Measurements from ENCODE around the gene DCHS1.
A peak's percentile ranks its signal among the peaks of the same experiment; 100 is the strongest.

Gene DCHS1

DNA sequence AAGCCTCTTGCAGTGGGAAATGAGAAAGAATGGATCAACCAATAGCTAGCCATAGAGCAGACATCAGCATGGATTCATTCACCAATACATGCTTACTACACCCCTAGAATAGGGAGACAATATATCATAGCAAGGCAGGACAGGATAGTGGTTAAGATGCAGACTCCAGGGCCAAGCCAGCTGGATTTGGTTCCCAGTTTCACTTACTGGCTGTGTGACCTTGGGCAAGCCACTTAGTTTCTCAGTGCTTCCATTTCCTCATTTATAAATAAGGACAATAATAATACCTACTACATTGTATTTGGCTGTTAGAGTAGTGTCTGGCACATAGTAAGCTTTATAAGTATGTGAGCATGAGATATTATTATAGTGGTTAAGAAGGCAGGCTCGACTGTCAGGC, 7.1 kb downstream of the DCHS1 start:
- Histone ChIP-seq H3K27ac (ENCODE audit: low read depth, low read length) (no peak overlapping the region), H3K36me3 (ENCODE audit: control insufficient read depth in 1 of 2, insufficient read depth in 2 of 2, low read length in 2 of 2) (no peaks in the 10 kb centered on the region), H3K4me1 (ENCODE audit: control insufficient read depth in 1 of 2, insufficient read depth in 2 of 2, low read length in 2 of 2) (peaks cover 10 to 26% of the 10 kb centered on the region in 2 donors)

DNA sequence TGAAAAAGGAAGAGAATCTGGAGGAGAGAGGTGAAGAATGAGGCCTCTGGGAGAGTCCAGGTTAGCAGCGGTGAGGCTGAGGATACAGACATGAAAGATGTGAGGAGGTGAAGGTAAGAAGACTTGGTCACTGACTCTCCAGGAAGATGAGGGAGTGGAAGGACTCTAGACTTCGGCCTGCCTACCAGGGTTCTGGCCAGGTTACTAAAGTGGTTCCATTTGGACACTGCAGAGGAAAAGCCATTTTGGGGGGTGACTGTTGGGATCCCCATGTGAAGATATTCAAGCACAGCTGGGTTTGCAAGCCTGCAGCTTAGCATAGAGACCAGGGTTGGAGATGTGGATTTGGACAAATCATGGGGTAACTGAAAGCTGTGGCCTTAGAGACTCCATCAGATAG, 7.8 kb downstream of the DCHS1 start:
- H3K9me3 ChIP-seq (ENCODE audit: control insufficient read depth in 1 of 2, low read length in 2 of 2), result no peaks in the 10 kb centered on the region
- peaks cover 9 to 21% of the 10 kb centered on the region in 2 donors for H3K27me3 ChIP-seq (ENCODE audit: control insufficient read depth in 1 of 2, insufficient read depth in 2 of 2, low read length in 2 of 2)
- peaks cover 10 to 26% of the 10 kb centered on the region in 2 donors for H3K4me1 ChIP-seq (ENCODE audit: control insufficient read depth in 1 of 2, insufficient read depth in 2 of 2, low read length in 2 of 2)
- H3K4me3 ChIP-seq (ENCODE audit: low read depth in 1 of 2, low read length in 2 of 2), result no peak overlapping the region
- H3K27ac ChIP-seq (ENCODE audit: low read depth, low read length), result peak overlapping the region; percentile 41
- H3K36me3 ChIP-seq (ENCODE audit: control insufficient read depth in 1 of 2, insufficient read depth in 2 of 2, low read length in 2 of 2), result no peaks in the 10 kb centered on the region
- no peak overlapping the region for H3K9ac ChIP-seq (ENCODE audit: low read depth in 1 of 2, low read length in 2 of 2)

More for the DNA sequence above, 7.1 kb downstream of the DCHS1 start:
- Histone ChIP-seq H3K4me3 (ENCODE audit: low read depth in 1 of 2, low read length in 2 of 2) (no peak overlapping the region), H3K9ac (ENCODE audit: low read depth in 1 of 2, low read length in 2 of 2) (no peak overlapping the region), H3K9me3 (ENCODE audit: control insufficient read depth in 1 of 2, low read length in 2 of 2) (no peaks in the 10 kb centered on the region), H3K27me3 (ENCODE audit: control insufficient read depth in 1 of 2, insufficient read depth in 2 of 2, low read length in 2 of 2) (peaks cover 9 to 25% of the 10 kb centered on the region in 2 donors)

DNA sequence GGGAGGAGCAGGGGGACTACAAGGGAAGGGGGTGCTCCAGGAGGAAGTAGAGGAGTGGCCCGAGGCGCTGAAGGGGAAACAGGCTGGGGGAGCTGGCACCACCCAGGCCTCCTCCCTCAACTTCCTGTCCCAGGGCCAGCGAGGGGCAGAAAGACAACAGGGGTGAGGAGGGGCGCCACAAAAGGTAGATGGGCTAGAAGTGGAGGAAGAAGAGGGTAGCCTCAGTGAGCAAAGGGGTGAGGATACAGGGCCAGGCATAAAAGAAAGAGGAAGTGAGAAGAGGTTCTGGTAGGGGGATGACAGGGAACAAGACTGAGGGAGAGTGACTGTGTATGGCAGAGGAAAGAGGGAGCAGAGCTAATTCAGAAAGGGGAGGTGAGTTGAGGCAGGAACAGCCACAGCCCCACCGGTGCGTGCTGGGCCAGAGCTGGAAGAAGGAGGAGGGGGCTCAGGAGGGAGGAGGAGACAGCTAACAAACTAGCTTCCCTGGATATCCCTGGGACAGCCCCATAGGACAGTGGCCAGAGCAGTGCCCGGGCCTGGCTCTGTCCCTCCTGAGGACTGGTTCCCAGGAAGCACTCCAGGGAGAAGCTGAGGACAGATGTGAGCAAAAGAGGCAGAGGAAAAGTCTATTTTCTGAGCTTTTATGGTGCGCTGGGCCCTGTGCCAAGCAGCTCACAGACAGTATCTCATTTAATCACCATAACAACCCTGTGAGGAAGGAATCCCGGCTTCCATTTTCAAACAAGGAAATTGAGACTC, 8.5 kb downstream of the DCHS1 start:
- peaks cover 9 to 19% of the 10 kb centered on the region in 2 donors for H3K27me3 ChIP-seq (ENCODE audit: control insufficient read depth in 1 of 2, insufficient read depth in 2 of 2, low read length in 2 of 2)
- H3K4me1 ChIP-seq (ENCODE audit: control insufficient read depth in 1 of 2, insufficient read depth in 2 of 2, low read length in 2 of 2), result peaks cover 10 to 26% of the 10 kb centered on the region in 2 donors
- H3K4me3 ChIP-seq (ENCODE audit: low read depth in 1 of 2, low read length in 2 of 2), result peak overlapping the region; percentile 2 to 32
- peak overlapping the region; percentile 58 for H3K27ac ChIP-seq (ENCODE audit: low read depth, low read length)
- H3K9ac ChIP-seq (ENCODE audit: low read depth in 1 of 2, low read length in 2 of 2), result no peak overlapping the region
- H3K36me3 ChIP-seq (ENCODE audit: control insufficient read depth in 1 of 2, insufficient read depth in 2 of 2, low read length in 2 of 2), result no peaks in the 10 kb centered on the region
- no peaks in the 10 kb centered on the region for H3K9me3 ChIP-seq (ENCODE audit: control insufficient read depth in 1 of 2, low read length in 2 of 2)

DNA sequence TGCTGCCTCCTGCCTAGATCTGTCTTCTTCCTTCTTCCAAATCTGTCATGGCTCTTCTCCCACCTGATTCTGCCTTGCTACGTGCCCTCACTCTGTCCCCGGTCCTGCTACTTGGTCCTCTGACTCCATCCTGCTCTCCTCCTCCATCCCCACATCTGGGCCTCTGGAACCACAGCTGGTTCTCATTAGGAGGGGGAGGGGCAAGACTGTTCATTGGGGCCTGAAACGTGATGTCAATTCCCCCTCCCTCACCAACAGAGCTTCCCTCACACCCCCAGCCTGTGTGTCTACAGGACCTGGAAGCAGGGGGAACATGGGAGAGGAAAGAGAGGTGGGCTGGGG, 9.1 kb downstream of the DCHS1 start:
- H3K27ac ChIP-seq (ENCODE audit: low read depth, low read length), result peak overlapping the region; percentile 58
- H3K9ac ChIP-seq (ENCODE audit: low read depth in 1 of 2, low read length in 2 of 2), result no peak overlapping the region

DNA sequence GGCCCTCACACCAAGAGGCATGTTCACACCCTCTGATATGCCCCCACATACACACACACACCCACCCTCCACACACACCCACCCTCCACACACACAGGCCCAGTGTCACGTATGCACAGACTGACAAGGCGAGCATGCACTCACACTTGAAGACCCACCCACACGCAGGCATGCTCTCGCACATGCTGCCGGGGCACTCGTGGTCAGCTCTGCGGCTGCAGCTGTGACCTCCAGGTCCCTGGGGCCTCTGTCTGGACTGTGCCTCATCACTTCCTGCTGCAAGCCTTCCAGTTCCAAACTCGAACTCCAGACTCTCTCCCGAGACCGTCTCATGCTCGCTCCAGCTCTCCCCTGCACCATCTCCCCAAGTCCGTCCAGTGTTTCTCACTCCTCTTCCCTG, 9.5 kb downstream of the DCHS1 start:
- peaks cover 8 to 12% of the 10 kb centered on the region in 2 donors for H3K27me3 ChIP-seq (ENCODE audit: control insufficient read depth in 1 of 2, insufficient read depth in 2 of 2, low read length in 2 of 2)
- H3K9me3 ChIP-seq (ENCODE audit: control insufficient read depth in 1 of 2, low read length in 2 of 2), result no peaks in the 10 kb centered on the region
- H3K9ac ChIP-seq (ENCODE audit: low read depth in 1 of 2, low read length in 2 of 2), result no peak overlapping the region
- H3K4me1 ChIP-seq (ENCODE audit: control insufficient read depth in 1 of 2, insufficient read depth in 2 of 2, low read length in 2 of 2), result peaks cover 10 to 26% of the 10 kb centered on the region in 2 donors
- H3K27ac ChIP-seq (ENCODE audit: low read depth, low read length), result no peak overlapping the region
- H3K36me3 ChIP-seq (ENCODE audit: control insufficient read depth in 1 of 2, insufficient read depth in 2 of 2, low read length in 2 of 2), result no peaks in the 10 kb centered on the region
- peak overlapping the region; percentile 2 to 32 for H3K4me3 ChIP-seq (ENCODE audit: low read depth in 1 of 2, low read length in 2 of 2)

More for the DNA sequence above, 9.1 kb downstream of the DCHS1 start:
- Histone ChIP-seq H3K27me3 (ENCODE audit: control insufficient read depth in 1 of 2, insufficient read depth in 2 of 2, low read length in 2 of 2) (peaks cover 9 to 15% of the 10 kb centered on the region in 2 donors), H3K4me3 (ENCODE audit: low read depth in 1 of 2, low read length in 2 of 2) (peak overlapping the region; percentile 2 to 32), H3K9me3 (ENCODE audit: control insufficient read depth in 1 of 2, low read length in 2 of 2) (no peaks in the 10 kb centered on the region), H3K36me3 (ENCODE audit: control insufficient read depth in 1 of 2, insufficient read depth in 2 of 2, low read length in 2 of 2) (no peaks in the 10 kb centered on the region), H3K4me1 (ENCODE audit: control insufficient read depth in 1 of 2, insufficient read depth in 2 of 2, low read length in 2 of 2) (peaks cover 10 to 26% of the 10 kb centered on the region in 2 donors)

DNA sequence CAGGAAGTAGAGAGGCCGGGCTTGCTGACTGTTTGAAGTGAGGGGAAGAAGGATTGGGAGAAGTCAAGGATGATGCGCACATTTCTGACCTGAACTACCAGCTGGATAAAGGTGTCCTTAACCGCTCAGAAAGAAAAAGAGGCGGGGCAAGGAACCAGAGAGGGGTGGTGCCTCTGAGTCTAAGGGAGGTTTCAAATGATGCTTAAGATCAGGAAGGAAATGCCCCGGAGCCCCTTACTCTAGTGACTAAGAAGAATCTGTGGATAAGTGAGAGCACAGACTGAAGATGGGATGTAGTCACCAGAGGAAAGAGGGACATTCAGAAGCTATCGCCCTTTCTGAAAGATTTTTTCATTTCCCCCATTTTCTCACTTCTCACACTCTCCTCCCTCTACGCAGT, 12.7 kb downstream of the DCHS1 start:
- Histone ChIP-seq H3K27ac (ENCODE audit: low read depth, low read length) (no peak overlapping the region), H3K4me3 (ENCODE audit: low read depth in 1 of 2, low read length in 2 of 2) (no peak overlapping the region), H3K9me3 (ENCODE audit: control insufficient read depth in 1 of 2, low read length in 2 of 2) (no peaks in the 10 kb centered on the region), H3K9ac (ENCODE audit: low read depth in 1 of 2, low read length in 2 of 2) (no peak overlapping the region), H3K4me1 (ENCODE audit: control insufficient read depth in 1 of 2, insufficient read depth in 2 of 2, low read length in 2 of 2) (peaks cover 16 to 37% of the 10 kb centered on the region in 2 donors), H3K36me3 (ENCODE audit: control insufficient read depth in 1 of 2, insufficient read depth in 2 of 2, low read length in 2 of 2) (peaks cover 0 to 4% of the 10 kb centered on the region in 2 donors), H3K27me3 (ENCODE audit: control insufficient read depth in 1 of 2, insufficient read depth in 2 of 2, low read length in 2 of 2) (peaks cover 2 to 4% of the 10 kb centered on the region in 2 donors)

DNA sequence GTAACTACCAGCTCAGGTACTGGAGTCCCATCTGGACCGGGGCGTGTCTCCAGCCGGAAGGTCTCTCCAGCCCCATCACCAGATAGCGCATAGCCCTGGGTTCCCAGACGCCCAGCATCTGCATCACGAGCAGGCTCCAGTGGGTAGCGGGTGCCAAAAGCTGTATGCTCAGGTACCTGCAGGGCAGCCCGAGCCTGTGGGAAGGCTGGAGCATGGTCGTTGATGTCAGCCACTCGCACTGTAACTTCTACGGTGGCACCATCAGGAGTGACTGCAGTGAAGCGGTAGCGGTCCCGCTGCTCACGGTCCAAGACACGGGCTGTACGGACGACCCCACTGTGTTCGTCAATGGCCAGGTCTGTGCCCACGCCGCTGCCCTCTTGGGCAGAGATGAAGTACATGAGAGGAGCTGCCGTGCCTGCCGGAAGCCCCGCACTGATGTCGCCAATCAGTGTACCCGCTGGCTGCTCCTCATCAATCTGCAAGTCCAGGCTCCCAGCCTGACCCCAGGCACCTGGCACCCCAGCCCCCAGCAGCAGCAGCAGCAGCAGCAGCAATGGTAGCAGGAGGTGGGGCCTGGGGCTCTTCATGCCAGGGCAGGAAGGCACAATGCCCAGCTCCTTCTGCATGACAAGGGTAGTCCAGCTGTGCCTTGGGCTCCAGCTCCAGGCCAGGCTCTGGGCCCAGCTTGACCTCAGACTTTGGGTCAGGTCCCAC, 14.5 kb downstream of the DCHS1 start:
- Histone ChIP-seq H3K36me3 (ENCODE audit: control insufficient read depth in 1 of 2, insufficient read depth in 2 of 2, low read length in 2 of 2) (peaks cover 0 to 4% of the 10 kb centered on the region in 2 donors), H3K9me3 (ENCODE audit: control insufficient read depth in 1 of 2, low read length in 2 of 2) (no peaks in the 10 kb centered on the region), H3K27me3 (ENCODE audit: control insufficient read depth in 1 of 2, insufficient read depth in 2 of 2, low read length in 2 of 2) (peaks cover 0 to 4% of the 10 kb centered on the region in 2 donors), H3K9ac (ENCODE audit: low read depth in 1 of 2, low read length in 2 of 2) (no peak overlapping the region), H3K27ac (ENCODE audit: low read depth, low read length) (no peak overlapping the region), H3K4me1 (ENCODE audit: control insufficient read depth in 1 of 2, insufficient read depth in 2 of 2, low read length in 2 of 2) (peaks cover 12 to 29% of the 10 kb centered on the region in 2 donors), H3K4me3 (ENCODE audit: low read depth in 1 of 2, low read length in 2 of 2) (no peak overlapping the region)

DNA sequence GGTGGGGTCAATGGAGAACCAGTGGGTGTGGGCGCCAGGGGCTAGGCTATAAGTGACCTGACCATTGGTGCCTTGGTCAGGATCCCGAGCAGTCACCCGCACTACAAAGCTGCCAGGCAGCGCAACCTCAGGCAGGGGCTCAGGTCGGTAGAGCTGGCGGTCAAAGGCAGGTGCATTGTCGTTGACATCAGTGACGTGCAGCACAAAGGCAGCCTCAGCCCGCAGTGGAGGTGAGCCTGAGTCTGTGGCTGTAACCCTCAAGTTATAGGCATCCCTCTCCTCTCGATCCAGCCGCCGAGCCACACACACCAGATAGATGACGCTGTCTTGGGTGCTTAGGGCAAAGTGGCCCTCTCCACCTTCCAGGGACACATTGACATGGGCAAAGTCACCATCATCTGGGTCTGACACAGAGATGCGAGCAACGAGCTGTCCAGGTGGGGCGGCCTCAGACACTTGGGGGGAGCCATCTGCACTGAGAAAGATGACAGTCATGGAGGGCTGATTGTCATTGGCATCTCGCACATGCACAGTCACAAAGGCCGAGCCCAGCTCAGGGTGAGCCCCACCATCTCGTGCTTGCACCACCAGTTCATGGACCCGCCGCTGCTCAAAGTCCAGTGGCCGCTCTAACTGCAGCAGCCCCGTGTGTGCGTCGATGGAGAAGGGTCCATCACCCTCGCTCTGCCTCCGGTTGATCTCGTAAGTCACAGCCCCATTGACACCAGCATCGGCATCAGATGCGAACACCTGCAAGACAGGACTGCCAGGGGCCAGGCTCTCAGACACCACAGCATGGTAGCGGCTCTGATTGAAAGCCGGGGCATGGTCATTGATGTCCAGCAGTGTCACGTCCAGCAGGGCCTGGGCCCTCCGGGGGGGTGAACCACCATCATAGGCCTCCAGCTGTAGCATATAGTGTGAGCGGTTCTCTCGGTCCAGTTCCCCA, 15.3 kb downstream of the DCHS1 start:
- H3K36me3 ChIP-seq (ENCODE audit: control insufficient read depth in 1 of 2, insufficient read depth in 2 of 2, low read length in 2 of 2), result peaks cover 0 to 4% of the 10 kb centered on the region in 2 donors
- peaks cover 0 to 4% of the 10 kb centered on the region in 2 donors for H3K27me3 ChIP-seq (ENCODE audit: control insufficient read depth in 1 of 2, insufficient read depth in 2 of 2, low read length in 2 of 2)
- H3K9me3 ChIP-seq (ENCODE audit: control insufficient read depth in 1 of 2, low read length in 2 of 2), result no peaks in the 10 kb centered on the region
- H3K4me3 ChIP-seq (ENCODE audit: low read depth in 1 of 2, low read length in 2 of 2), result no peak overlapping the region
- H3K9ac ChIP-seq (ENCODE audit: low read depth in 1 of 2, low read length in 2 of 2), result no peak overlapping the region
- peaks cover 18 to 31% of the 10 kb centered on the region in 2 donors for H3K4me1 ChIP-seq (ENCODE audit: control insufficient read depth in 1 of 2, insufficient read depth in 2 of 2, low read length in 2 of 2)
- no peak overlapping the region for H3K27ac ChIP-seq (ENCODE audit: low read depth, low read length)

DNA sequence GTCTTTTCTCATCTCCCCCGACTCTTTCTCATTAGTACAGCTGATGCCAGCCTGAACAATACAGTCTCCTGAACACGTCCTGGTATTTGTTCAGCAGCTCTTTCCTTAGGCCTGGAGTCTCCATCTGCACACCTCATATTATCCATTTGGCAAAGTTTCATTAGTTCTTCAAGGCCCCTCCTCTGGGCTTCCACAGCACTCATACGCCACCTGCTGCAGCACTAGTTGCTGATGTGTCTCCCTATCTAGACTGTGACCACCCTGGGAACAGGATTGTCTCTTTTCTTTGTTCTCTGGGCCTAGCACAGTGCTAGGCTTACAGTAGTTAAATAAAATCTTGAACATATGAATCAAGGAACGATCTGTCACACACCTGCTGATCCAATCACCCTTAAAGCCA, 17.2 kb downstream of the DCHS1 start:
- H3K4me1 ChIP-seq (ENCODE audit: control insufficient read depth in 1 of 2, insufficient read depth in 2 of 2, low read length in 2 of 2), result peaks cover 27 to 35% of the 10 kb centered on the region in 2 donors
- H3K9me3 ChIP-seq (ENCODE audit: control insufficient read depth in 1 of 2, low read length in 2 of 2), result no peaks in the 10 kb centered on the region
- H3K27me3 ChIP-seq (ENCODE audit: control insufficient read depth in 1 of 2, insufficient read depth in 2 of 2, low read length in 2 of 2), result no peaks in the 10 kb centered on the region
- H3K27ac ChIP-seq (ENCODE audit: low read depth, low read length), result no peak overlapping the region
- peaks cover 0 to 4% of the 10 kb centered on the region in 2 donors for H3K36me3 ChIP-seq (ENCODE audit: control insufficient read depth in 1 of 2, insufficient read depth in 2 of 2, low read length in 2 of 2)
- no peak overlapping the region for H3K9ac ChIP-seq (ENCODE audit: low read depth in 1 of 2, low read length in 2 of 2)
- H3K4me3 ChIP-seq (ENCODE audit: low read depth in 1 of 2, low read length in 2 of 2), result no peak overlapping the region

Measured in duodenal mucosa (tissue), 2 donors.